NCI-H2171 treated with DMSO at 0.1 percent for 48 hours (cell line): ENCODE data around the gene DOK7.
"Not testable (repeated sequence)": the region's sequence is repeated elsewhere in the genome, so short reads cannot be mapped to it uniquely, and the experiment has no call there.

Source experiments
- DNase-seq: peaks from one replicate; lab custom pipeline; 2025; lab: John Stamatoyannopoulos, UW

The DOK7 gene

GRCh38 chr4:3502941-3503936 is 40.1 kb downstream of the DOK7 start:
- no peak for DNase-seq

GRCh38 chr4:3505231-3505630 is 42.1 kb downstream of the DOK7 start:
- no peak for DNase-seq

GRCh38 chr4:3508542-3508941 is 45.4 kb downstream of the DOK7 start:
- DNase-seq, result no peak

- no peak for DNase-seq
These were observed 47.4 kb downstream of the DOK7 start for GRCh38 chr4:3510481-3510880.

- no peak for DNase-seq
These were observed 48.1 kb downstream of the DOK7 start for GRCh38 chr4:3511187-3511586.

- not testable (repeated sequence) for DNase-seq
These were observed 48.5 kb downstream of the DOK7 start for GRCh38 chr4:3511601-3512000.

GRCh38 chr4:3512279-3512678 is 49.2 kb downstream of the DOK7 start:
- DNase-seq, result no peak

GRCh38 chr4:3512719-3513118 is 49.6 kb downstream of the DOK7 start:
- no peak for DNase-seq

GRCh38 chr4:3513807-3514206 is 50.7 kb downstream of the DOK7 start:
- DNase-seq, result no peak

GRCh38 chr4:3514221-3514780 is 51.2 kb downstream of the DOK7 start:
- DNase-seq, result no peak

- no peak for DNase-seq
These were observed 51.8 kb downstream of the DOK7 start for GRCh38 chr4:3514806-3515501.

GRCh38 chr4:3515646-3516045 is 52.5 kb downstream of the DOK7 start:
- DNase-seq, result no peak

GRCh38 chr4:3516061-3516835 is 53.1 kb downstream of the DOK7 start:
- DNase-seq, result no peak

- DNase-seq, result no peak
These were observed 54.0 kb downstream of the DOK7 start for GRCh38 chr4:3516836-3517730.

GRCh38 chr4:3517731-3518510 is 54.8 kb downstream of the DOK7 start:
- DNase-seq, result no peak

- DNase-seq, result no peak
These were observed 55.4 kb downstream of the DOK7 start for GRCh38 chr4:3518511-3518880.

GRCh38 chr4:3518941-3519340 is 55.8 kb downstream of the DOK7 start:
- no peak for DNase-seq

GRCh38 chr4:3519468-3520264 is 56.6 kb downstream of the DOK7 start:
- no peak for DNase-seq

GRCh38 chr4:3520276-3520675 is 57.2 kb downstream of the DOK7 start:
- no peak for DNase-seq
